Naive B cell (primary cell): ENCODE data around the gene BRSK2. TPM values are rescaled to one million over a fixed set of nuclear protein-coding genes. Genes with fewer than 3 reads are reported as not detected.
A peak's percentile ranks its signal among the peaks of the same experiment; 100 is the strongest.

ENCODE experiments used
- ATAC-seq, 2 donors: fragments of 150-1000 bp; cut with Tn5 transposase; 2 replicates each; pipeline ENCODE4 v1.10.0; 2021; ENCODE audit warnings: low read depth in 2 of 2, mild to moderate bottlenecking in 2 of 2, moderate library complexity in 2 of 2
- DNase-seq: peaks from one replicate; pipeline ENCODE4 v3.0.0; 2022
- H3K27ac Mint-ChIP-seq, 6 donors: one replicate each; pipeline ENCODE4 v1.8.0; 2020 to 2022; ENCODE audit warnings: mild to moderate bottlenecking in 6 of 6, mixed read lengths in 6 of 6, moderate library complexity in 5 of 6, inconsistent platforms in 2 of 6
- H3K27me3 Mint-ChIP-seq, 3 donors: one replicate each; pipeline ENCODE4 v1.8.0; 2021 to 2022; ENCODE audit warnings: mixed read lengths in 3 of 3, mild to moderate bottlenecking in 1 of 3
- H3K36me3 Mint-ChIP-seq, 2 donors: one replicate each; pipeline ENCODE4 v1.8.0; 2020 to 2022; ENCODE audit warnings: mixed read lengths in 2 of 2, inconsistent platforms in 1 of 2, mild to moderate bottlenecking in 1 of 2
- H3K4me1 Mint-ChIP-seq, 3 donors: one replicate each; pipeline ENCODE4 v1.8.0; 2020 to 2022; ENCODE audit warnings: mixed read lengths in 3 of 3, inconsistent platforms in 1 of 3, mild to moderate bottlenecking in 1 of 3, moderate library complexity in 1 of 3
- H3K4me3 Mint-ChIP-seq, 8 donors: one replicate each; pipeline ENCODE4 v1.8.0; 2020 to 2022; ENCODE audit warnings: mild to moderate bottlenecking in 8 of 8, mixed read lengths in 8 of 8, moderate library complexity in 8 of 8, inconsistent platforms in 2 of 8
- H3K9me3 Mint-ChIP-seq, 7 donors: one replicate each; pipeline ENCODE4 v1.8.0; 2020 to 2022; ENCODE audit warnings: mixed read lengths in 7 of 7, mild to moderate bottlenecking in 5 of 7, inconsistent platforms in 2 of 7, moderate library complexity in 1 of 7
- polyA plus RNA-seq, 6 donors: library from polyadenylated mRNA; unstranded; fragments of 300-500 nt; fragmentation: Illumina TruSeq; gene quantifications; one replicate each; pipeline ENCODE4 v1.2.3, GENCODE V29; 2021; ENCODE audit warnings: low read depth in 6 of 6

BRSK2 gene
- polyA plus RNA-seq, 6 donors from 2014 or later = 0.10 TPM; not detected in 4

GRCh38 chr11:1496761-1497095, 107.0 kb downstream of the BRSK2 start:
- DNase-seq = no peak
- Mint-ChIP-seq H3K4me1 (peaks cover 58 to 72% (median 60%) of the 10 kb centered on the region in 3 donors), H3K27ac (peak overlapping the region in 1 of 6 donors; percentile 18), H3K9me3 (peaks cover 0 to 3% (median 0%) of the 10 kb centered on the region in 7 donors), H3K27me3 (no peaks in the 10 kb centered on the region), H3K36me3 (peaks cover 26 to 33% of the 10 kb centered on the region in 2 donors), H3K4me3 (no peak overlapping the region)
- no peak for ATAC-seq

- no peak for ATAC-seq
- H3K9me3 Mint-ChIP-seq = peaks cover 0 to 3% (median 0%) of the 10 kb centered on the region in 7 donors
- no peak overlapping the region for H3K4me3 Mint-ChIP-seq
- H3K27ac Mint-ChIP-seq = peak overlapping the region in 1 of 6 donors; percentile 22
- H3K27me3 Mint-ChIP-seq = no peaks in the 10 kb centered on the region
- peaks cover 26 to 33% of the 10 kb centered on the region in 2 donors for H3K36me3 Mint-ChIP-seq
- H3K4me1 Mint-ChIP-seq = peaks cover 57 to 67% (median 62%) of the 10 kb centered on the region in 3 donors
- DNase-seq = no peak
Measured at GRCh38 chr11:1497600-1497999, 107.9 kb downstream of the BRSK2 start.

GRCh38 chr11:1498262-1498661, 108.5 kb downstream of the BRSK2 start:
- DNase-seq = no peak
- no peaks in the 10 kb centered on the region for H3K27me3 Mint-ChIP-seq
- ATAC-seq = no peak
- no peak overlapping the region for H3K27ac Mint-ChIP-seq
- peaks cover 26 to 33% of the 10 kb centered on the region in 2 donors for H3K36me3 Mint-ChIP-seq
- no peak overlapping the region for H3K4me3 Mint-ChIP-seq
- peaks cover 0 to 3% (median 0%) of the 10 kb centered on the region in 7 donors for H3K9me3 Mint-ChIP-seq
- H3K4me1 Mint-ChIP-seq = peaks cover 51 to 64% (median 62%) of the 10 kb centered on the region in 3 donors

- Mint-ChIP-seq H3K27ac (peak overlapping the region in 4 of 6 donors; percentile 26 to 79 (median 49)), H3K4me1 (peaks cover 43 to 56% (median 53%) of the 10 kb centered on the region in 3 donors), H3K36me3 (peaks cover 26 to 33% of the 10 kb centered on the region in 2 donors)
Measured at GRCh38 chr11:1499261-1499890, 109.6 kb downstream of the BRSK2 start.

GRCh38 chr11:1499899-1500298, 110.2 kb downstream of the BRSK2 start:
- peak overlapping the region in 1 of 6 donors; percentile 43 for H3K27ac Mint-ChIP-seq
- no peak for DNase-seq
- no peak overlapping the region for H3K4me3 Mint-ChIP-seq
- no peak for ATAC-seq
- H3K27me3 Mint-ChIP-seq = no peaks in the 10 kb centered on the region
- H3K36me3 Mint-ChIP-seq = peaks cover 26 to 33% of the 10 kb centered on the region in 2 donors
- H3K9me3 Mint-ChIP-seq = peaks cover 0 to 3% (median 0%) of the 10 kb centered on the region in 7 donors
- peaks cover 39 to 56% (median 50%) of the 10 kb centered on the region in 3 donors for H3K4me1 Mint-ChIP-seq

More at GRCh38 chr11:1499261-1499890, 109.6 kb downstream of the BRSK2 start:
- Mint-ChIP-seq H3K27me3 (no peaks in the 10 kb centered on the region), H3K9me3 (peaks cover 0 to 3% (median 0%) of the 10 kb centered on the region in 7 donors), H3K4me3 (no peak overlapping the region)
- no peak for DNase-seq
- no peak for ATAC-seq

- Mint-ChIP-seq H3K9me3 (peaks cover 0 to 3% (median 0%) of the 10 kb centered on the region in 7 donors), H3K27me3 (no peaks in the 10 kb centered on the region), H3K4me3 (no peak overlapping the region), H3K27ac (peak overlapping the region in 3 of 6 donors; percentile 32 to 66 (median 44)), H3K4me1 (peaks cover 39 to 58% (median 50%) of the 10 kb centered on the region in 3 donors), H3K36me3 (peaks cover 24 to 33% of the 10 kb centered on the region in 2 donors)
- DNase-seq = no peak
- ATAC-seq = no peak
Measured at GRCh38 chr11:1500466-1501420, 111.0 kb downstream of the BRSK2 start.

GRCh38 chr11:1501421-1502167, 111.9 kb downstream of the BRSK2 start:
- H3K36me3 Mint-ChIP-seq = peaks cover 16 to 25% of the 10 kb centered on the region in 2 donors
- no peak for ATAC-seq
- peak overlapping the region in 2 of 8 donors; percentile 15 to 61 for H3K4me3 Mint-ChIP-seq
- DNase-seq = no peak
- peaks cover 35 to 50% (median 47%) of the 10 kb centered on the region in 3 donors for H3K4me1 Mint-ChIP-seq
- H3K27ac Mint-ChIP-seq = peak overlapping the region in 1 of 6 donors; percentile 18
- H3K9me3 Mint-ChIP-seq = peaks cover 0 to 3% (median 0%) of the 10 kb centered on the region in 7 donors
- no peaks in the 10 kb centered on the region for H3K27me3 Mint-ChIP-seq

GRCh38 chr11:1502168-1502953, 112.6 kb downstream of the BRSK2 start:
- ATAC-seq = no peak
- peak overlapping the region in 2 of 6 donors; percentile 16 to 18 for H3K27ac Mint-ChIP-seq
- no peak overlapping the region for H3K4me3 Mint-ChIP-seq
- no peaks in the 10 kb centered on the region for H3K27me3 Mint-ChIP-seq
- peaks cover 33 to 47% (median 45%) of the 10 kb centered on the region in 3 donors for H3K4me1 Mint-ChIP-seq
- no peak for DNase-seq
- H3K9me3 Mint-ChIP-seq = peaks cover 0 to 3% (median 0%) of the 10 kb centered on the region in 7 donors
- H3K36me3 Mint-ChIP-seq = peaks cover 13 to 25% of the 10 kb centered on the region in 2 donors

- Mint-ChIP-seq H3K9me3 (peaks cover 0 to 3% (median 0%) of the 10 kb centered on the region in 7 donors), H3K27ac (peak overlapping the region in 2 of 6 donors; percentile 16 to 74), H3K4me3 (no peak overlapping the region), H3K27me3 (no peaks in the 10 kb centered on the region), H3K36me3 (peaks cover 13 to 25% of the 10 kb centered on the region in 2 donors), H3K4me1 (peaks cover 32 to 48% (median 44%) of the 10 kb centered on the region in 3 donors)
- no peak for DNase-seq
- no peak for ATAC-seq
Measured at GRCh38 chr11:1502954-1503707, 113.4 kb downstream of the BRSK2 start.

GRCh38 chr11:1503708-1504104, 114.0 kb downstream of the BRSK2 start:
- ATAC-seq = no peak
- peaks cover 29 to 49% (median 40%) of the 10 kb centered on the region in 3 donors for H3K4me1 Mint-ChIP-seq
- peaks cover 8 to 23% of the 10 kb centered on the region in 2 donors for H3K36me3 Mint-ChIP-seq
- no peak for DNase-seq
- H3K9me3 Mint-ChIP-seq = peaks cover 0 to 3% (median 0%) of the 10 kb centered on the region in 7 donors
- H3K27ac Mint-ChIP-seq = peak overlapping the region in 2 of 6 donors; percentile 32 to 74
- no peaks in the 10 kb centered on the region for H3K27me3 Mint-ChIP-seq
- no peak overlapping the region for H3K4me3 Mint-ChIP-seq

GRCh38 chr11:1504138-1504537, 114.4 kb downstream of the BRSK2 start:
- Mint-ChIP-seq H3K9me3 (peaks cover 0 to 3% (median 0%) of the 10 kb centered on the region in 7 donors), H3K4me3 (no peak overlapping the region), H3K4me1 (peaks cover 27 to 53% (median 39%) of the 10 kb centered on the region in 3 donors), H3K27ac (peak overlapping the region in 2 of 6 donors; percentile 32 to 66), H3K27me3 (no peaks in the 10 kb centered on the region), H3K36me3 (peaks cover 5 to 19% of the 10 kb centered on the region in 2 donors)
- DNase-seq (no peak), ATAC-seq (no peak)
